ENCODE measurements around the gene SUSD6.

Gene SUSD6

DNA sequence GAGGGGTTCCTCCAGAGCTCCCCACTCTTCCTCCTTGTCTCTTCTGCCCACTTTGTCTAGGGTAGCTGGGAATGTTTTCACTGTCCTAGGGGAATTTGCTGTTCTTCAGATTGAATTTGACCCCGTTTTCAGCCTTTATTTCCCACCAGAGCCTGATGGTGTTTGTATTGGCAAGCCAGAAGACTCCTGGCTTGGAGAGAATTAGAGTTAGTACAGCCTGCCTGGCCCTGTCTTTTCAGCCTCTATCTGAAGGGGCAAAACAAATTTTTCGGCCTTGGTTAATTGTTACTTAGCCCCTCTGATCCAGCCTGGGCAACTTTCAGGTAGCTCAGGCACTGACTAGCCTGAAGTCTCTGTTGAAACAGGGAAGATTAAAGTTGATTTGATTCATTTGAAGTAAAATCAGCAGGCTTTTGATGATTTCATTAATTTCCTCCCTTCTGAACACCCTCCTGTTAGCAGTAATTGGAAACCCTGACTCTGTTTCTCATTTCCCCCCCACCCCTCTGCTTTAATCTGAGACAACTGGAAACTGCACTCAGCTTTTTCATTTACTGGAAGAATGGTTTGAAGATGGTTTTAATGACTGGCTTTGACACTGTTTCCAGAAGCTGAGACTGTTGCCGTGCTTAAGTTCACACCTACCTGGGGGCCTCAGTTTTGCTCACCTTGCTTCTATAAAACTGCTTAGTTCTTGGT lies 63.3 kb downstream of the SUSD6 start:
- no peak for DNase-seq

DNA sequence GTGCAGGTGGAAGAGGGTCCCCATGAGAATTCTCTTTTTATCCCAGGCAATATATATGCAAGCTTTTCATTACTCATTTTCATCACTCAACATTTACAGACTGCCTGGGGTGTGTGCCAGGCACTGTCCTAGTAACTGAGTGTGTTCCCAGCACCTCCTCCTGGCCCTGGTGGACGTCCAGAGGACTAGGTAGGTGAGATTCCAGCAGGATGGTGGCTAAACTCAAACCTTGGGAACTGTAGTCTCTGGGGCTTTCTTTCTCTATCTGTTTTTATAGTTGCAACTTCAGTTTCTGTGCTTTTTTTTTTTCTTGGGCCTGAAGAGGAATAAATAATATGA lies 63.8 kb downstream of the SUSD6 start:
- DNase-seq = no peak

DNA sequence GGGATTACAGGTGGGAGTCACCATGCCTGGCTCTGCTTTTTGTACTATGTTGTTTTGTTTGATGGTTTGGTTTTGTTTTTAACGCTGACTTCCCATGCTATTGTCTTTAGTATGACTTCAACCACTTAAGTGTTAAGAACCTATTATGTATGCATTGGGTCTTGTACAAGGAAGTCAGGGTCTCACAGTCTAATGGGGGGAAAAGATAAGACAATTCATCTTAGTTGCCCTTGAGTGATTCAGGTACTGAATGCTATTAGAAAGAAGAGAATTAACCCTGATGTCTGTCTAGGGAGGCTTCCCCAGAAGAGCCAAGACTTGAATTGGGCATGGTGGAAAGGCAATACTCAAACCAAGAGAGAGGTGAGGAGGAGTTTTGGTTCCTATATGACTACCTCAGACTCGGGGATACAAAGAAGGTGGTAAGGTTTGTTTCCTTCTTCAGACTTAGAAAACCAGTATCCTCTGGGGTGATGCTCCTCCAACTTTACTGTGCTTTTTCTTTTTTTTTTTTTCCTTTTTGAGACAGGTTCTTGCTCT lies 64.6 kb downstream of the SUSD6 start:
- DNase-seq = no peak

DNA sequence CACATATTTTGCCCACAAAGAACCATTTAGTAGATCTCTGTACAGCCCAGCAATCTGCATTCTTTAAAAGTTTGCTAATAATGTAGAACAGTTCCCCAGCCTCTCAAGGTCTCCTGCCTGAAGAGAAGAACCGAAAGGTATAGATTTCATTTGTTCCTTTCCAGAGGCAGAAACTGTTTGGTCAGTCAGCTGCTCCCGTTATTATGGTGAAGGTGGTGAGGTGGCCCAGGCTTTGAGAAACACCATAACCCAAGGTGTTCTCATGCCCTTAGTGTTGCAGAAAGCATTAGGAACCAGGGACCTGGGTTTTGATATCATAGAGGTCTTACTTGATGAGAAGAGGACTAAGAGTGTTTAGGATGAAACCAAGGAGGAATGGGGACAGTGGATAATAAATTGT lies 65.3 kb downstream of the SUSD6 start:
- no peak for DNase-seq

DNA sequence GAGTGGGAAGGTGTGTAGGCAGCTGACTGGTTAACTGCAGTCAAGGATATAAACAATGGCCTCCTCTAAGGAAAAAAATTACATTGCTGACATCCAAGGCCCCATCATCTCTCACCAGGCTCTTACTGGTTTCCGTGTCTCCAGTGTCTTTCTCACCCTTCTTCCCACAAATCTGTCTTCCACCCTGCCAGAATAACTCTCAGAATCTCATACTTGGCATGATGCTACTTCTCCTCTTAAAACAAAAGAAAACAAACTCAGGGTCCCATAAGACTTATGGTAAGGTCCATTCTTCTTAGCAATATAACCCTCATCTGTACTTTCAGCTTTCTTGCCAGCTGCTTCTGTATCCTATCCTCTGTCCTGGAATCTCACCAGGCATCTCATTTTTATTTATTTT lies 68.9 kb downstream of the SUSD6 start:
- DNase-seq = no peak

DNA sequence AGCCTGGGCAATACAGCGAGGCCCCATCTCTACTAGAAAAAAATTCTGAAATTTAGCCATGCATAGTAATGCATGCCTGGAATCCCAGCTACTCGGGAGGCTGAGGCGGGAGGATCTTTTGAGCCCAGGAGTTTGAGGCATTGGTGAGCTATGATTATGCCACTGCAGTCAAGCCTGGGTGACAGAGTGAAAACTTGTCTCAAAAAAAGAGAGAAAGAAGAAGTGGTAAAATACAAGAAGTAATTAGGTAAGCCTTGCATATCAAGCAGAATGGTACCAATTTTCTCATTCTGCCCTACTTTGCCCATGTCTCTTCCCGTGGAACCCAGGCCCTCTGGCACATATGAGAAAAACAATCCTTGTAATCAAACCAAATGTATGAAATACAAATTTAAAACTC lies 70.7 kb downstream of the SUSD6 start:
- no peak for DNase-seq

DNA sequence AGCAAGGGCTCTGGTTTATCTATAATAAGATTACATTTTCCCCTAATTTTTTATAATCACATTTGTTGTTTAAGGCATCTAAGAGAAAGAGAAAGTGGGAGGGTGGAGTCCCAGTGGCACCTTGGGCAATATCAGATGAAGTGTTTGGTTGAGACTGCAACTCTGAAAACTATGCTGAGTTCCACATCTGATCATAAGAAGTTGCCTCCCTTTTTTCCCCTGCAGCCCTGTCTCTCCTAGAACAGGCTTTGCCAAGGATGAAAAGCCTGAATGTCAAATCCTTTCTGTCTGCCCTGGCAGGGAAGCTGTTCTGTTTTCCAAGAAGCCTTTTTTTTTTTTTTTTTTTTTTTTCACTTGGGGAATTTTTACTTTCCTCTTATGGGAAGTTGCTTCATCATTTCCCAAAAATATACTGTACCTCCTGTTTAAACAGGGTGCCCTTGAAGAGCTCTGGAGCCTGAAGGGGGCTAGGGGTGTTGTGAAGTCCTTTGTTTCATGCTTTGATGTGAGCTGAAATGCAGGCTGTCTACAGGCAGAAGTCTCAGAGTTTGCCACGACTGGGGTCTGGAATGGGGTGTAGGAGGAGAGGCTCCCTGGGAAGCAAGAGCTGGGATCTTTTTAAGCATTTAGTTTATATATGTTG lies 71.3 kb downstream of the SUSD6 start:
- peak in 1 of 6 experiments; percentile 4 for DNase-seq

DNA sequence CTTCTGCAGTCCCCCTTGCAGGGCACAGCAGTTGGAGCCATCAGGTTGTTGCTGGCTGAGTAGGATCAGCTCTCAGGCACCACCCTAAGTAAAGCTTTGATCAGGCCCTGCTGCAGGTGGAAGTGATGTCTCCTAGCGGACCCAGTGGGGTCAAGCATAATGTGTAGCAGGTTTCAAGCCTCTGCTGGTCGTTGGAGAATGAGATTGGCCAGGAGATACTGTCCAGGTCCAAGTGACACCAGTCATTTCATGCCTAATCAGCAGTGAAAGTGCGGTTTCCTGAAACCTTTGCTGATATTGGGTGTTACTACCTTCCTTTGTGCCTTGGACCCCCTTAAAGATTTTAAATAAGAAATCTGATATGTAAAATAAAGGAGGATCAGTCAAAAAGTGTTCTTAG lies 72.6 kb downstream of the SUSD6 start:
- no peak for DNase-seq

DNA sequence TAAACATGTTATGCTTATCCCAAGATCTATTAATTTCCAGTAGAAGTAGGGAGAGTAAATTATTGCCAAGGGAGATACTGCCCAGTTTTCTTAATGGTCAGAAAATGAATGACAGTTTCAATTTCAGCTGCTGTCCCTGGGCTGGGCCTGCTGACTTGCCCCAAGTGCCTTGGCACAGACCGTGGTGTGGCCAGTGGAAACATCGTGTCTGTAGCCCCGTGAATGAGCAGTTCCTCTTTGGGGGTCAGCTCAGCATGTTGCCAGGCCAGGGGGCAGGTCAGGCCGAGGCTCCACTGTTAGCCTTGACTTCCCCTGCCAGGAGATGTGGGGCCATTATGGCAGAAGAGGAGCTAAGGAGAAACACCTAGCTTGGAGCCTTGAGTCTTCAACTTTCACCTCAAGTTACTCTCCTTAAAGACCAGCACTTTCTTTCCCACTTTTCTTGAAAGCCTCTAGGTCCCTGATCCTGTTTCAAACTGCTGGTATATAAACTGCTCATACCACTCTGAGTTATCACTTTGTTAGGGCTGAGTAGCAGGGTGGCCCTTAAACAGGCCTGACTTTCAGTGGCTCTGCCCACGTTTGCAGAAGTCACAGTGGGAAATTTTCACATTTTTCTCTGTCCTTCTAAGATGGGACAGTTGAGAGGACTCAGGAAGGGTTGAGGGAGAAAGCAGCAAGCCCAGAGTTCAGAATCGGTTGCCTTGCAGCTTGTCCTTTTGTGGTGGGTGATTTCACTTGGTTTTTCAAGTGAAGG lies 73.2 kb downstream of the SUSD6 start:
- DNase-seq = no peak

DNA sequence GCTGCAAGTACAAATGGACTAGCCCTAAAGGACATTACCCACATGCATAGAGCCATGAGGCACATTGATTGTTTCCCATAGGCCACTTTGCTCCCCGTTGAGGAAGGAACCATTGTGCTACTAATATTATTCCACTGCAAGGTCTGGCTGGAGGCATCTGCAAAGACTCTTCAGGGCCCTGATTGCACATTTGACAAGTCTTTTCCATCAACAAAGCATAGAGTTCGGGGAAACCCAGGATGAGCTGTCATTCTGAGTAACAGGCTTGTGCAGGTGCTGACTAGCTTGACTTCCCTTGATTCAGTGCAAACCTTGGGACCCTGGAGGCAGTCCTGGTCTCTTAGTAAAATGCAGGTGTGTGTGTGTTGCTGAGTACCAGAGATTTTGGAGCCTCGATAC lies 73.8 kb downstream of the SUSD6 start:
- no peak for DNase-seq

DNA sequence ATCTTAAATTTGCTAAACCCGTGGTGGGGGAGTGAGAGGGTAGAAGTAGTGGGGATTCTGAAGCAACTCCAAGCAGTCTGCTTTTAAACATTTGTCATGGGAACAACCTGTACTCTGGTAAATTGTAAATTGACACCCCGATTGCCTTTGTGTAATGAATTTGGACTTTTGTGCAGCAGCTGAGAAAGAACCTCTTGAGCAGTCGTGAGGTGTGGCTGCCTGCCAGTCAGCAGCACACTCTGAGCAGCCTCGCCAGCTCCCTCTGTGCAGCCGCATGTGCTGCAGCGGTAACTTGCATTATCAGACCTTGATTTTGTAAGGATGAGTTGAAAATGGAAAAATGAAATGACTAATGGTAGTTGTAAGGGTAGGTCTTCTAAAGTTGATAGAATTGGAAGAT lies 74.3 kb downstream of the SUSD6 start:
- DNase-seq = no peak

DNA sequence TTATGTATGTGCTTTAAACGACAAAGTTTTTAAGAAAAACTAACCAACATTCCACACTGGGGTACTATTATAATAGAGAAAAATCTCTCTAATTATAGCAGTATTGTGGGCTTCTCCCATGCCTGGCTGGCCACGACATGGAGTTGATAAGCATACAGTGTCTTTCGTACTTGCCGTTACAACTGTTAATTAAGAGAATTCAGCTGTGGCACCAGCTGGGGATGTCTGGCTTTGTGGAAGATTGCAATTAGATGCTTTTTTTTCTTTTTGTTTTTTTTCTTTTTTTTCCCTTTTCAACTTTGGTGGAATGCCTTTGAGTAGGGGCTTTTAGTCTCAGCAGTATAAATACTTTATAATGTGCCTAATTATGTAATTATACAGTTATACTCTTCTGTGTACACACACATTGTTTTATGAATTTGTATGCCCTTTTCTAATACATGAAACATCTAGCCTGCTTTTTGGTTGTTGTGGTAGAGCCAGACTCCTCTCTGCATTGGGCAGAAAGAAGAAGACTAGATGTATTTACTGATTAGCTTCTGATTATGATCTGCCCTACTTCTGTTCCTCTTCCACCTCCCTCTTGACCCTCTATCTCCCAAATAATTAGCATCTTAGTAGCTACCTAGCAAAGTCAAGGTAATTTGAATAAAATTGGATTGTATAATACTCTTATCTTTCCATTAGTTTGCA lies 76.4 kb downstream of the SUSD6 start:
- DNase-seq = no peak

DNA sequence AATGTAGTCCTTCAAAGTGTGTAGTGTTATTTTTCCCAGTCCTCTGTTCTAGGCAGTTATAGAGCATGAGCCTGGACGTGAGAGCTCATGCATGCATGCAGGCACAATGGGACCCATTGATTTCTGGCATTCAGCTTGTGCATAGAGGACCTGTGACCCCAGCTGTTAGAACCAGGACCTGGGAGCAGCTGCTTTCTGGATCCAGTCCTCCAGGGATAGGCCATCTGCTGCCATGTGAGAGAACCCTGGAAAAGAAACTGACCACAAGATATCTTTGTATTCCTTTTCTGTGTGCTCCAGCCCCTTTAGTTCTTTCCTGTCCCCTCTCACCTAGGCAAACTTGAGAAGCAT lies 76.9 kb downstream of the SUSD6 start:
- no peak for DNase-seq

DNA sequence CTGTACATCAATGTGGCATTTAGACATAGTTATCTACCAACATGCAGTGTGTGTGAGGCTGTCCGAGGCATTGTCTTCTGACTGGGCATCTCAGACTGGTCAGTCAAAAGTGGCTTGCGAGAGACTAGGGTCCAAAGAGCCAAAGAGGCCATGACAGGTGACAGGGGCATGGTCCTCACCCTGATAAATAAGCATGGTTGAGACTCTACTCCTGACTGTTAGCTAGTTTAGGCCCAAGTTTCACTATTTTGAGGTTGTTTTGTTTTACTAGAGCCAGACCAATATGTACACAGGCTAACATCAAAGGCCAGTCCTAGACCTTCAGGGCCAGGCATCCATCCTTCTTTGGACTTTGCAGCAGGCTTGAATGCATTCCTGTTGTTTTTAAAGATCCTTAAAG lies 78.6 kb downstream of the SUSD6 start:
- no peak for DNase-seq

DNA sequence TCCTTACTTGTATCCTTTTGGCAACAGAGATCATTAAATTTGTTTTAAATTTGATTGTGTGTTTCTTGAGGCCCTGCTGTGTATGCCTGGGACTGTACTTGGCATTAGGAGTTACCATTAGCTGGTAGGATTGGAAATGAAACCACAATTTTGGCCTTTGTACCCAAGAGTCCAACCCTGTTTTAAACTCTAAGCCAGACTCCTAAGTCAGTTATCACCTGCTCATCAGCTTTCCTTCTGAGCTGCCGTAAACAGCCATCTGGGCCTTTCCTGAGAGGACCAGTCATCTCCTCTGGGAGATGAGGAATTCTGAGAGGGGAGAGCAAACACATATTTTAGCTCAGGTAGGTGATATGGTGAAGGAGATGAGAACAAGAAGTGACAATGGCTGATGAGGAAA lies 81.2 kb downstream of the SUSD6 start:
- no peak for DNase-seq

DNA sequence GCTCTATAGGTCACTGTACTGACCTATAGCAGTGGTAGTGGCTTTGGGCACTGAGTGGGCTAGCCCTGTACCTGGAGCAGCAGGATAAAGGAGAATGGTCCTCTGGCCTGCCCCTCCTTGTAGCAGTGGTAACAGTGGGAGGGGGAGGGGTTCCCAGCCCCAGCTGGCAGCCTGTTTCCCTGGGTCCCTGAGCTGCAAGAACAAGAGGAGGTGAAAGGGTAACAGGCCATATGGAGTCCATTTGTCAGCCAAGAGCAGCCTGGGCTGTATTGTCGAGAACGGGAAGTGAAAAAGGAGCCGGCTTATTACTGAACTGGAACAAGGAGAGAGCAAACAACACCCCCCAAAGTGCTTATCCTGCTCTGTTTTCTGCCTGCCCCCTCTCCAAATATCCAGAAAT lies 81.7 kb downstream of the SUSD6 start:
- no peak for DNase-seq

DNA sequence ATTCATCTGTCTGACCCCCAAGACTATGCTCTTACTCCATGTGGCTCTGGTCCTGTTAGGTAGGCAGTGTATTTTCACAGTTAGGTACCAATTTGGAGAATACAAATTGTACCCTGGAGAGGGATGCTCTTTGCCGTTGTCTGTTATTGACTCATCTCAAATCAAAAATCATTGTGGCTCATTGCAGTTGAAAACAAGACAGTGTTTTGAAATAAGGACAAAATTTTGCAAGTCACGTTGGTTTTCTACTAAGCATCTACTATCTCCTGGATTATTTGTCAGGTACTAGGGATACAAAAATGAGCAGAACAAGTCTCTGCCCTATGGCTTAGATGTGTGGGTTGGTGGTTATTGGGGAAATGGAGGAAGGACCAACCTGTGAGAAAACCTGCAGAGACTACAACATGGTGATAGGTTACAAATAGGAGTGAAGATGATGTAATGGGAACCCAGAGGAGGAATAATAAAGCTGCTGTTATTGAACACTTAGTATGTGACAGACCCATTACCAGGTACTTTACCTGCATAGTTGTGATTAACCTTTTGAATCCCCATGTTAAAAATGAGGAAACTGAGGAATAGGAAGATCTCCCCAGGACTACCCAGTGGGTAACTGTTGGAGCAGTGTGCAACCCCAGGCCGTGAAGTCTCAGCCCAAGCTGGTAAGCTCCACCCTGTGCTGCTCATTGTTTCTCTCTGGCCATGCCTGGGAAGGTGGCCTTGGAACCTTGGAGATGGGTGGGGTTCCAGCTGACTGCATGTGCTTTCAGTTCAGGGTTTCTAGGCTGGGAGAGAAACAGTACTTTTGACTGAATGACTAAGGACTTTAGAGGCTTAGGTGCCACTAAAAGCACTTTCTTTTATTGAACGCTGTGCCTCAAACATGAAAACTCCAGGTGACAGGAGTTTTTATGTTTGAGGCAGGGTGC lies 82.7 kb downstream of the SUSD6 start:
- DNase-seq = no peak

DNA sequence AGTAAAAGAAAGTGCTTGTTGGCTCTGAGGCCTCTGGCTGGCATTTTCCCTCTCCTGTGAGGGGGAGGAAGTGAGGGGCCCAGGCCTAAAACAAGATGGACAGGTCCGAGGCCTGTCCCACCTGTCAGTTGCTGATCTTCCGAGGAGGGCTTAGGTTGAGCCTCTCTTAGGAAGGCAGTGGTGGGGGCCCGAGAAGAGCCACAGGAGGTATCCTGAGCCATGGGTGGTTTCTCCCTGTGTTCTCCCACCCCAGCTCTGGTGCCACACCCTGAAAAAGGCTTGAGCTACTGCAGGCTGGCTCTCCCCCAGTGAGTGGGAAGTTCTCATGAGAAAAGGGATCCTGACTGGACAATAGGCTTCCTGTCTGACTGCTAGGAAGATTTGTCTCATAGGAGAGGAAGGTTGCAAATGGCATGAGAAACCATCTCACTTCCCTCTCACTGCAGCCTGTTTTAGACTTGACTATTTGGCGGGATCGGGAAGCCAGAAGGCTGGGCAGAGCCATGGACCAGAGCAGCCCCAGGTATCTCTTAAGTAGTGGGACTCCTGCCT lies 83.4 kb downstream of the SUSD6 start:
- DNase-seq = no peak

DNA sequence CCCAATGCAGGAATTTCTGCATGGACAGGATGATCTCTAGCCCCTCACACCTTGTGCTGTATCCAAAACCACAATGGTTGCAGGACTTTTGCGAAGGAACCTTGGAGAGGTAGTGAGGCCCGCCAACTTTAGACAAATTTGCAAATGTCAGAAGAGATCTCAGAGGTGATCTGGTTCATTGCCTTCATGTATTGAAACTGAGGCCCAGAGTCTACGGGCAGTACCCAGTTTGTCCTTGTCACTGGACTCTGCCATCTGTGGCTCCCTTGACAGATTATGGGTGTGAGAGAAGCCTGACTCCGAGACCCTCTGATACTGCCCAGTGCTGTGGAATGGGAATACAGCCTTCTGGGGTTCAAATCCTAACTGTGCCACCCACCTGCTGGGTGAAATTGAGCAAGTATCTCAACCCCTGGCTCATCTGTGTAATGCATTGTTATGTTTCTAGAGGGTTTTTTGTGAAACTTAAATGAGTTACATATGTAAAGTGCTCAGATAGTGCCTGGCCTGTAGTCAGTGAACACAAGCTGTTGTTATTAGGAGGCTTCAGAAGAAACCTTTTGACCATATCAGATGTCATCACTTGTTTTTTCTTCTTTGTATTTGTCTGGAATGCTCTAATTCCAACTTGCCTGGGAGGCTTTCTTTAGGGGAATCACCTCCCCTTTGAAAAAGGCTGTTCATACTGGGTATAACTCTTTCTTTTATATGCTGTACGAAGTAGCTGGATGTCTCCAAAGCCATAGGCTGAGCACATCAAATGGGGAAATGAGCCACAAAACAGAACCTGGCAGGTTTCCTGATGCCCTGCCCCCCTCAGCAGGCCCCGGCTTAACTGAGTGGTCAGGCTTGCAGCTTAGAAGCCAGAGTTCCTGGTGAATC lies 84.2 kb downstream of the SUSD6 start:
- DNase-seq = no peak

DNA sequence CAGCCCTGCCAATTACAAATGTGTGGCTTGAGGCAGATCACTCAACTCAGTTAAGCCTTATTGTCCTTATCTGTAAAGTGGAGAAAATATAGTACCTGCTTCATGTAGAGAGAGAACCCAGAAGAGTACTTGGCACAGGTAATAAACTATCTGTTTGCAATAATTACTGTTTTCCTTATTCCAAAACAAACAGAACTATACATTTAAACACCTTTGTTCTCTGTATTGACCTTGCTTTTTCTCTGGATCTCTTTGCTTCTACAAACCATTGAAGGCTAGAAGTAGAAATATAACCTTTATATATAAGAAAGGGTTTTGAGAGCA lies 84.8 kb downstream of the SUSD6 start:
- no peak for DNase-seq
